22Rv1 (cell line): ENCODE data around the gene MPRIP.
"Not testable (repeated sequence)": the region's sequence is repeated elsewhere in the genome, so short reads cannot be mapped to it uniquely, and the experiment has no call there.

ENCODE experiments used
- CTCF ChIP-seq: fragments of 450-650 bp; IDR thresholded peaks from 2 replicates; pipeline ENCODE4 v1.5.1; 2017; ENCODE audit warnings: mild to moderate bottlenecking
- ZFX ChIP-seq: fragments of 450-650 bp; IDR thresholded peaks from 2 replicates; pipeline ENCODE4 v1.6.1; 2017; ENCODE audit warnings: antibody characterized with exemption, borderline replicate concordance

GRCh38 chr17:17002731-17003715, 39.2 kb upstream of the MPRIP start:
- not testable (repeated sequence) for TF ChIP-seq CTCF, ZFX
